Activated B cell treated with CpG ODN at 0.5 μM for 24 hours (primary cell): ENCODE results near the gene EVX2. TPM values are rescaled to one million over a fixed set of nuclear protein-coding genes. Genes with fewer than 3 reads are reported as not detected.
A peak's percentile ranks its signal among the peaks of the same experiment; 100 is the strongest.

Experiments used
- ATAC-seq: fragments of 200-7000 bp; cut with Tn5 transposase; one replicate; pipeline ENCODE4 v1.10.0; 2021; ENCODE audit warnings: low read depth, mild to moderate bottlenecking, moderate library complexity
- CTCF ChIA-PET: fragments of 350-600 bp; sonication (Branson Sonifier 250); formaldehyde crosslinking; loops from one replicate; lab custom pipeline; 2021; ENCODE audit warnings: antibody characterized with exemption; lab: Charles Lee
- POLR2A ChIA-PET: fragments of 350-600 bp; sonication (Branson Sonifier 250); formaldehyde crosslinking; loops from one replicate; lab custom pipeline; 2021; ENCODE audit warnings: antibody characterized with exemption; lab: Charles Lee
- DNase-seq: peaks from one replicate; pipeline ENCODE4 v3.0.0; 2022
- H3K27ac Mint-ChIP-seq: one replicate; pipeline ENCODE4 v1.8.0; 2020; ENCODE audit warnings: mixed read lengths
- H3K27me3 Mint-ChIP-seq: one replicate; pipeline ENCODE4 v1.8.0; 2021; ENCODE audit warnings: mixed read lengths
- H3K36me3 Mint-ChIP-seq: one replicate; pipeline ENCODE4 v1.8.0; 2021; ENCODE audit warnings: low read depth, mixed read lengths
- H3K4me1 Mint-ChIP-seq: one replicate; pipeline ENCODE4 v1.8.0; 2021; ENCODE audit warnings: mixed read lengths
- H3K4me3 Mint-ChIP-seq: one replicate; pipeline ENCODE4 v1.8.0; 2020; ENCODE audit warnings: mild to moderate bottlenecking, mixed read lengths
- H3K9me3 Mint-ChIP-seq: one replicate; pipeline ENCODE4 v1.8.0; 2020; ENCODE audit warnings: mixed read lengths
- CTCF ChIP-seq: fragments of 200-600 bp; IDR thresholded peaks from one replicate; pipeline ENCODE4 v1.8.0; 2022; ENCODE audit warnings: antibody characterized with exemption, mild to moderate bottlenecking
- intact Hi-C: fragments of 100-400 bp; cut with micrococcal nuclease; formaldehyde crosslinking; loops from one replicate; pipeline ENCODE4 v1.15.1; 2024
- total RNA-seq: library from RNA; stranded (reverse); gene quantifications from 2 replicates; pipeline ENCODE4 v1.2.3, GENCODE V29; 2022

The EVX2 gene
- total RNA-seq, 1 donor from 2014 or later = not detected

- Mint-ChIP-seq H3K36me3 (no peaks in the 10 kb centered on the region), H3K9me3 (no peaks in the 10 kb centered on the region), H3K4me3 (peak overlapping the region; percentile 44), H3K27ac (peak overlapping the region; percentile 30), H3K27me3 (peaks cover 71% of the 10 kb centered on the region), H3K4me1 (peaks cover 37% of the 10 kb centered on the region)
- CTCF ChIA-PET = interaction anchor here (0.6 to 4.7 kb wide), 11 partner anchors 8 to 1037 kb away, joined by 3 to 94 read pairs (median 17); no protein-coding TSS in a partner anchor
- POLR2A ChIA-PET = no interaction called here
- no peak for TF ChIP-seq CTCF
- ATAC-seq (no peak), DNase-seq (no peak)
- intact Hi-C loops = loop anchor here (2.0 to 5.0 kb wide), 2 partner anchors 1289 to 1634 kb away; no protein-coding TSS in a partner anchor
Observed at GRCh38 chr2:176128172-176128981, 44.6 kb upstream of the EVX2 start.

GRCh38 chr2:176127774-176128072 is 44.0 kb upstream of the EVX2 start:
- Mint-ChIP-seq H3K4me3 (no peak overlapping the region), H3K9me3 (no peaks in the 10 kb centered on the region), H3K36me3 (no peaks in the 10 kb centered on the region), H3K27ac (no peak overlapping the region), H3K4me1 (peaks cover 34% of the 10 kb centered on the region), H3K27me3 (peaks cover 66% of the 10 kb centered on the region)
- no peak for TF ChIP-seq CTCF
- ChIA-PET POLR2A (no interaction called here), CTCF (interaction anchor here (0.6 to 4.7 kb wide), 17 partner anchors 8 to 1192 kb away, joined by 3 to 94 read pairs (median 7); no protein-coding TSS in a partner anchor)
- ATAC-seq (no peak), DNase-seq (no peak)
- intact Hi-C loops = loop anchor here (1.0 to 5.0 kb wide), 10 partner anchors 35 to 1635 kb away; no protein-coding TSS in a partner anchor

GRCh38 chr2:176126929-176127773 is 43.4 kb upstream of the EVX2 start:
- Mint-ChIP-seq H3K27me3 (peaks cover 63% of the 10 kb centered on the region), H3K4me1 (peaks cover 32% of the 10 kb centered on the region), H3K27ac (no peak overlapping the region), H3K36me3 (no peaks in the 10 kb centered on the region), H3K4me3 (no peak overlapping the region), H3K9me3 (no peaks in the 10 kb centered on the region)
- CTCF ChIA-PET = interaction anchor here (0.5 to 4.7 kb wide), 26 partner anchors 9 to 1193 kb away, joined by 3 to 94 read pairs (median 4); no protein-coding TSS in a partner anchor
- TF ChIP-seq CTCF = peak; percentile 61
- POLR2A ChIA-PET = no interaction called here
- intact Hi-C loops = loop anchor here (1.0 to 5.0 kb wide), 9 partner anchors 36 to 1290 kb away; no protein-coding TSS in a partner anchor
- DNase-seq = peak; percentile 42
- no peak for ATAC-seq

GRCh38 chr2:176125772-176126054 is 42.0 kb upstream of the EVX2 start:
- H3K36me3 Mint-ChIP-seq = no peaks in the 10 kb centered on the region
- no peak overlapping the region for H3K27ac Mint-ChIP-seq

More at GRCh38 chr2:176125772-176126054, 42.0 kb upstream of the EVX2 start:
- no peaks in the 10 kb centered on the region for H3K9me3 Mint-ChIP-seq
- peaks cover 57% of the 10 kb centered on the region for H3K27me3 Mint-ChIP-seq
- peaks cover 24% of the 10 kb centered on the region for H3K4me1 Mint-ChIP-seq
- POLR2A ChIA-PET = no interaction called here
- intact Hi-C loops = loop anchor here (2.0 to 5.0 kb wide), 2 partner anchors 37 to 1292 kb away; no protein-coding TSS in a partner anchor
- no peak for DNase-seq
- no peak for ATAC-seq
- CTCF ChIA-PET = interaction anchor here (3.5 to 4.7 kb wide), 4 partner anchors 329 to 1023 kb away, joined by 24 to 94 read pairs (median 57); no protein-coding TSS in a partner anchor
- no peak for TF ChIP-seq CTCF
- H3K4me3 Mint-ChIP-seq = no peak overlapping the region
